ENCODE data around the gene UVSSA.

The UVSSA gene

DNA sequence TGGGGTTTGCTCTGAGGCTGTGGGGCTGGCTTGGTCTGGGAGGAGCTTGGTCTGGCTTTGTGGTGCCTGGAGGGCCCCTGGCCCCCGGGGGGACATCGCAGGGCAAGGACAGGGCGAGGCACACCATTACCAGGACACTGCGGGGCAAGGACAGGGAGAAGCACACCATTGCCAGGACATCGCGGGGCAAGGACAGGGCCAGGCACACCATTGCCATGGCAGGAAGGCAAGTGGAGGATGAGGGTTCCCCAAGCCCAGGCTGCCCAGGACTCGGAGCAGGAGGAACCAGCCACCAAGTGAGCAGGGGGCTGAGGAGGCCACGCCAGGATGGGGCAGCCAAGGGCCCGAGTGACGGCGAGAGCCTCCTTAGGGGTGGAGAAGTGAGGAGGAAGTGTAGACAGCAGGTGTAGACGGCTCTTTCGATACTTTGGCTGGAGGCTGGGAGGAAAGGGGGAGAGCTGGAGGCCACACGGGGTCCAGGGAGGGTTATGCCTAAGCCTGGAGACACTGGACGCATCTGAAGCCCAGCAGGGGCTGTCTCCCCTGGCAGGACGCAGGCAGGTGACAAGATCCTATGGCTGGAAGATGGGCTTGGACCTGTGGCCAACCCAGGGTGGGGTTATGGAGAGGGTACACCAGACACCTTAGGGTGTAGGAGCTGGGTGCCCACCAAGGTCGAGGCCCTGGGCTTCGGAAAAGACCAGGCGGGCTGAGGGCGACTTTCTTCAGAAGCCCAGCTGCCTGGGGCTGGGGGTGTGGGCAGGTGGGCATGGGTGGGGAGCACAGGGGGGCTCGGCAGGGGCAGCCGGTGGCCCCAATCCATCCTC, 51.9 kb downstream of the UVSSA start:
- DNase-seq: no peak

DNA sequence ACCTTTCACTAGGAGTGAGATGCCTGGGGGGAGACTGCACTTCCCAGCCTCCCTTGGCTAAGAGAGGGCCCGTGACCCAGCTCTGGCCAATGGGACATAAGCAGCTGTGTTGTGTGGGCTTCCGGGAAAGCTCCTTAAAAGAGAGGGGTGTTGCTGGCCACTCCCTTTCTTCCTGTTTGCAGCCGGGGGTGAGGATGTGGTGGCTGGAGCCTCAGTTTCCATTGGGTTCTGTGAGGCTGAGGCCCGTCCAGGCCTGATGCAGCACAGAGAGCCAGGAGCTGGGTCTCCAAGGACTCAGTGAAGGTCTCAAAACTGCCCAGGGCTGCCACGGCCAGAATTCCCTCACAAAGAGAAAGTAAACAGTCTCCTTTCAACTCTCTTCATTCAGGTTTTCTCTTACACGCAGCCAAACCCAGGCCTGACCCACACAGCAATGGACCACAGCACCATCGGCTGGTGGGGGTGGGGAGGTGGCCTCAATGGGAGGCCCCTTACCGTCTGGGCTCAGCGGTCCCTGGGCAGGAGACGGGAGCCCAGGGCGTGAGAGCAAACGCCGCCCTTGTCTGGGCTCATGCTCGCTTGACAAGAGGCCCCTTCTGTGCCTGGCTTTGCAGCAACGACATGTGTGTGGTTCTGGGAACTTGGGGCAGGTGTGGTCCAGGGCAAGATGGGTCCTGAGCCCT, 52.6 kb downstream of the UVSSA start:
- DNase-seq: no peak

GRCh38 chr4:1400191-1400805, 53.3 kb downstream of the UVSSA start:
- no peak for DNase-seq

GRCh38 chr4:1400831-1401408, 53.9 kb downstream of the UVSSA start:
- no peak for DNase-seq

DNA sequence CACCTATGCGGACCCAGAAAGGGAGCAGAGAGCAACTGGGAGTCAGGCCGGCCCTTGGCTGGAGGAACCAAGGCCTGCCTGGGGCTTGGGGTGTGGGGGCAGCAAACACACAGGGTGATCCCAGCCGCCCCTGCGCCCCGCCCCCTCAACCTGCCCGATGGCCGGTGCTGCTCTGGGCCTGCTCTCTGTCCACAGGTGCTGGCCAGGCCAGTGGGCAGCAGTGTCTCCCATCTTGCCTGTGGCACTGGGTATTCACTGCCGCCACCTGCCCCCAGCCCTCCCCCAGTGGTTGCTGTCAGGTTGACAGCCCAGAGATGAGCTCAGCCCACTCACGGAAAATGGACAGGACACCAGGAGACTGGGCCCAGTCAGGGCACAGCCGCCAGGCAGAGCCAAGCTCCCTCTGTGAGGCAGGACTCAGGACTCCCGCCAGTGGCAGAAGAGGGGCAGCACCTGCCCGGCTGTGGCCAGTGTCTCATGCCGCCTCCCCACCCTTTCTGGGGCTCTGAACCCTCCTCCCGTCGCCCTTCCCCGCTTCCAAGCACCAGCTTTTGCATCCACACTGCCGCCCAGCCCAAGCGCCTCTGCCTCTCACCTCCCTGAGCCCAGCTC, 54.5 kb downstream of the UVSSA start:
- no peak for DNase-seq

- no peak for DNase-seq
These were observed 55.1 kb downstream of the UVSSA start for GRCh38 chr4:1402021-1402515.

DNA sequence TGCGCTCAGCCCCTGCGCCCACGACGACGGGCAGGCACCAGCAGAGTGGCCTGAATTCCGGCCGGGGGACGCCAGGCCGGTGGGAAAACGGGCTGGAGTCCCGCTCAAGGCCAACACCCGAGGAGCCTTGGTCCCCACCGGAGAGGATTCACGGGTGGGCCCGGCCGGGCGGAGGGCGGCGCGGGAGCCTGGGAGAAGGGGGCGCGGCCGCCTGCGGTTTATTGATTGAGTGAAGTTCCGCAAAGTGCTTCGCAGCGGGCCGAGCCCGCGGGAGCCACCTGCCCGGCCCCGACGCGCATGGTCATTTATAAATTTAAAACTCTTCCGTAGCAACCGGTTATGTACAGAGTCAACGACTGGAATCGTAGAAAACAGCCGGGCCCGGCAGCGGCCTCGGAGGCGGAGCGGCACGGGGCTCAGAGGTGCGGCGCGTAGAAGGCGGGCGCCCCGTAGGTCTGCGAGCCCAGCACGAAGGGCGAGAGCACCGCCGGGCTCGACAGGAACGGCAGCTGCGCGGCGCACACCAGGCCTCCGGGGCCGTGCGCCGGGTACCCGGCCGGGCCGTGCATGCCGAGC, 55.6 kb downstream of the UVSSA start:
- DNase-seq: no peak

GRCh38 chr4:1403177-1403583, 56.2 kb downstream of the UVSSA start:
- no peak for DNase-seq

DNA sequence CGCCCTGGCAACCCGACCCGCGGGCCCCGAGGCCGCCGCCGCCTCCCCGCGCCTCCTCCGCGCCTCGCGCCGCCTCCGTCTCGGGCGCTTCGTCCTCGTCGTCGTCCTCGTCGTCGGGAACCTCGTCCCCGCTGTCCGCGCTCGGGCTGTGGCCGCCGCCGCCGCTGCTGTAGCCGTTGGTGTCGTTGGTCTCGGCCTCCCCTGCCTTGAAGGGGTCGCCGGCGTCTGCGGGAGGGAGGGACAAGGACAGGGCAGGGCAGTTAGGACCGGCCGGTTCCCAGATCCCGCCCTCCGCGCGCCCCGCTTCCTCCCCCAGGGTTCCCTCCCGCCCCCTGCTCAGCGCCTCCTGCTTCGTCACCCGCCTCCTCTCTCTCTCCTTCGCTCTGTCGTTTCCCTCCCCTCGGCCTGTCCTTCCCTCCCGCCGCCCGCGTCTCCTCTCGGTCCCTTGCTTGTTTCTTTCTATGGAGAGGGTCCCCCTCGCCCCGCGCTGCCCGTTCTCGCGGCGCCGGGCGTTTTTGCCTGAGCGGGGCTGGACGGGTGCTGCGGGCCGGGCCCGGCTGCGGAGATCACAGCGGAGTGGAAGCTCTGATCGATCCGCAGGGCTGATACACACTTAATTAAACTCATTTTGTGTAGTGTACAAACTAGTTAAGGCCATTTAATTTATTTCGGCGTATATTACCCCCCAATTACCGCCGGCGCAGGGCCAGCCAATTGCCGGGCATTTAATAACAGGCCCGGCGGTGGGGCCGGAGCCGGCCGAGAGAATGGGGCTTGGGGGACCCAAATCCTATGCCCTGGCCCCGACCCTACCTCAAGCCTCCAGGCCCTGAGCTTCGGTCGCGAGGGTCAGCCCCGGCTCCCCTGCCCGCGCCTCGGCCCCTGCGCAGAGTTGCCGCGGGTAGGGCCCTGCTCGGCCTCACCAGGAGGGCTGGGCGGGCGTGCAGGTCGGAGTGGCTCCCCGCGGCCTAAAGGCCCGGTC, 56.9 kb downstream of the UVSSA start:
- DNase-seq: no peak

GRCh38 chr4:1404573-1405253, 57.7 kb downstream of the UVSSA start:
- DNase-seq: no peak

GRCh38 chr4:1405254-1405635, 58.2 kb downstream of the UVSSA start:
- DNase-seq: no peak

DNA sequence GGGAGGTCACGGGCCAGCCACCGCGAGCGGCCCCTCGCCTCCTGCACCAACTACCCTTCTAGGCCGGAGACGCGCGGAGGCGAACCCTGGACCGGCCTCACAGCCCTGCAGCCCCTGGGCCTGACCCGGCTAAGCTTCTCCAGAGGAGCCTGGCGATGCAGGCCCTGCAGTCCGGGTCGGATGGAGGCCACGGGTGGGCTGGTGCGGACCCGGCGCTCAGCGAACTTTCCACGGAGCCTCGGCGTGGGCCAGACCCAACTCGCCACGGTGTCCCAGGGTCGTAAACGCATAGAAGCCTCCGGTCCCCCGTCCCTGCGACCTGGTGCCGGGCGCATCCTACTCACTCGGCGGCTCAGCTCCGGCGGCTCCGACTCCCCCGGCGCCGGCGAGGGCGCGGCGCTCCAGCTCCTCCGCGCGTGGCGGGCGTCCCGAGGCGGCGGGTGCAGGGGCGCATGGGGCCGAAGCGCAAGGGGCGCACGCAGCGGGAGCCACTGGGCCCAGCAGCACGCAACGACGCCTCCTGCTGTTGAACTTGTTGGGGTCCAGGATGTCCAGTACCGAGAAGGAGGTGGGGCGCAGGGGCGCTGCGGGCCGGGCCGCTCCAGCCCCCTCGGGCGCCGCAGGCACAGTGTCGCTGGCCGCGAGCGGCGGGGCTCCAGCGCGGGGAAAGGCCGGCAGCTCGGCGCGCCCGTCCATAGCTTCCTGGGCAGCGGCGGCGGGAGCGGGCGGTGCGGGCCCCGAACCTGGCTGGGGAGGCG, 58.8 kb downstream of the UVSSA start:
- DNase-seq: no peak

DNA sequence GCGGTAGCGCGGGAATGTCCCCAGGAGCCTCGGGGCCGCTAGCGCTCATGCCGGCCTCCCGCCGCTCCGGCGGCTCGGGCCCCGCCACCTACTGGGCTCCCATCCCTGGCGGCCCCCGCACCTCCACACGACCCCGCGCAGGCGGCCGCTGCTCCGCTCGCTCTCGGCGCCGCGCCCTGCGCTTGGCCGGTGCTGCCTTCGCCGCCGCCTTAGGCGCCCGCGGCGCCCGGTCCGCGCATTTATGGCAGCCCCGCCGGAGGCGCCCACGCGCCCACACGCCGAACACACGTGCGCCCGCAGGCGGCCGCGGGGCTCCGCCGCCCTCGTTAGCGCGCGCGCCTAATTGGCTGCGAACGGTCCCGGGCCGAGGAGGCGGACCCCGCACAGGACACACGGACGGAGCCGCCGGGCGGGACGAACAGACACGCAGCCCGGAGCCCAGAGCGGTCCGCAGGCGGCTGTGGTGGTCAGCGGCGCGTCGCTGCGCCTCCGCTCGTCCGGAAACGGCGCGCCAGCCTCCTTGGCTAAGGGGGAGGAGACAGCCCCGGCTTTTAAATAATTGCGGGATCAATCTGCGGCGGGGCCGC, 59.5 kb downstream of the UVSSA start, which contains the start of gene NKX1-1:
TSS of gene NKX1-1 (minus strand) at position 49 of the 587 bp plus-strand sequence. CDS start at position 49, 0 bp downstream.
- DNase-seq: no peak

DNA sequence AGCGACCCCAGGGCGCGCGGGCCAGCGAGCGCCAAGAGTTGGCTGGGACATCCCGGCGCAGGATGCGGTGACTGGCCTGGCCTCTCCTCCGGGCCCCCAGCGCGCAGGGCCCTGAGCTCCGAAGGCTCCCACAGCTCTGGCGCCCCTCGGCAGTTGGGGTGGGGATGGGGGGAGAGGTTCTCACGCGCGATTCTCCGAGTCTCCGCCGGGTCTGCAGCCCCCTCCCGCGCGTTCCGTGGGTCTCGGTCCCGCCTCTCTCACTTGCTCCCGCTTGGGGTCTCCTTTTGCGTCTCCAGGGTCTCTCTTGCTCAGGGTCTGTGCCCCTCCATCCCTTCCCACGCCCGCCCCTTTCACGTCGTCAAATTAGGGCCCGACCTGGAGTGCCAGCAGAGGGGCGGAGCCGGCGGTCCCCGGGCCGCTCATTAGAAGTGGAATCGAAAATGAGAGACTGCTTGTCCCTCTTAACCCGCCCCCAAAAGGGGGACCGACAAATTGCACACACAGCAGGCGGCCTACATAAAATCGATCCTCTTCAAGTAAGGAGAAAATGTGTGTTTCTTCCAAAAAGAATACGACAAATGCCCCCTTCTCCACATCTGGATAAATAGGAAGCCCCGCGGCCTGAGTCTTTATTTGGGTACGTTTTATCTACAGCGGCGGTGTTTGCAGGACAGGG, 60.1 kb downstream of the UVSSA start:
- DNase-seq: no peak

DNA sequence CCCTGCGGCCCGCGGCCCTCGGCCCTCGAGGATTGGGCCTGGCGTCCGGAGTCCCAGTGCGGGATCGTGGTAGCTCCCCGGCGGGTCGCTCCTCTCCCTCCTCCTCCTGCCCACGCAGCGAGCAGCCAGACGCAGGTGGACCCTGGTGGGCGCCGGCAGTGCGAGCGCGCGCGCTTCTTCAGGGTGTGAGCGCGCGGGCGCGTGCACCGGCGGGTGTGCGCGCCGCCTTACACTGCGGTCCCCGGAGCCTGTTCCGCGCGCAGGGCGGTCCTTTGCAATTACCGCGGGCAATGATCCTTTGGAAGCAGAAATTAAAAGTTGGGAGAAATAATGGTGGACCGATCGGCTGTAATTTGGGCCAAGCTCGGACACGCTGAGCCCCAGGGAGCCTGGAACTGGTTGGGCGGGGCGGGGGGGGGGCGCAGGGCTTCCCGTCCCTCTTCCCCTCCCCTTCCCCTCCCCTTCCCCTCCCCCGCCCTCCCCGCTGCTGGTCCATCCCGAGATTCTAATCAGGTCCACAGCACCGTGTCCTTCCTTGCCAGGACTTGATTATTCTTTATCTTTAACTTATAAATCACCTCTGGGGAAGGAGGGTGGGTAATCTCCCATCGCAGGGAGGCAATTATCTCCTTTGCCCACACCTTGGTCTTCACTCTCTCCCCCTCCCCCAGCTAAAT, 60.8 kb downstream of the UVSSA start:
- no peak for DNase-seq

- no peak for DNase-seq
These were observed 61.4 kb downstream of the UVSSA start for GRCh38 chr4:1408418-1408817.

DNA sequence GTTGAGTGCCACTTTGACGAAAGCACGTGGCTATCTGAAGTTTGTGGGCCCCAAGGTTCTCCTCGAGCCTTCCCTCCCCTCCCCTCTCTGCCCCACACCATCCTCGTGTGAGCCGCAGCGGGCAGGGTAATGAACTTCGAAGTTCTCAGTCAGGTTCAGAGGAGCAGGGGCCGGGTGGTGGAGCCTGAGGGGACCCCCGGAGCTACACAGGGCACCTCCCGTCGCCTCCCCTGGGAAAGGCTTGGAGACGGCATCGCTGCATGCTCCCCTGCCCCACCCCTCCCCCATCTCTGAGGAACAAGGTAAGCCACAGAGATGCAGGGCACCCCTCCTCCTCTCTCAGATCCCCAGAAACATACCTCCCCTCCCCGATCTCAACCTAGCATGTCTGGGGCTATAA, 62.1 kb downstream of the UVSSA start:
- no peak for DNase-seq

Data from hematopoietic multipotent progenitor cell treated with erythropoietin and hydrocortisone succinate and interleukin-3 and kit ligand, for 6 days (in vitro differentiated cells).